ENCODE results near the gene DNAH7.
A peak's percentile ranks its signal among the peaks of the same experiment; 100 is the strongest.

DNAH7 gene

GRCh38 chr2:196067088-196067382, 1.6 kb downstream of the DNAH7 start:
- Histone ChIP-seq H3K4me2 (ENCODE audit: low read length) (no peak overlapping the region), H2AFZ (peak overlapping the region; percentile 65), H3K4me1 (peaks cover 6% of the 10 kb centered on the region), H3K4me3 (ENCODE audit: low read depth, low read length) (no peak overlapping the region), H3K27ac (no peak overlapping the region), H3K79me2 (no peaks in the 10 kb centered on the region), H3K27me3 (ENCODE audit: control insufficient read depth, insufficient read depth, low read length) (no peaks in the 10 kb centered on the region), H3K36me3 (ENCODE audit: control insufficient read depth, insufficient read depth, low read length) (no peaks in the 10 kb centered on the region), H3K9ac (no peak overlapping the region), H3K9me3 (ENCODE audit: control insufficient read depth, low read length) (no peaks in the 10 kb centered on the region)
- no peak for TF ChIP-seq CTCF (IDR thresholded peaks at IDR 0.05)

GRCh38 chr2:196066291-196067087, 2.1 kb downstream of the DNAH7 start:
- peak; percentile 57 for TF ChIP-seq CTCF (IDR thresholded peaks at IDR 0.05)
- no peaks in the 10 kb centered on the region for H3K27me3 ChIP-seq (ENCODE audit: control insufficient read depth, insufficient read depth, low read length)

GRCh38 chr2:196063773-196064172, 4.9 kb downstream of the DNAH7 start:
- H3K27ac ChIP-seq: no peak overlapping the region
- H3K36me3 ChIP-seq (ENCODE audit: control insufficient read depth, insufficient read depth, low read length): no peaks in the 10 kb centered on the region
- no peak for TF ChIP-seq CTCF (IDR thresholded peaks at IDR 0.05)
- no peak overlapping the region for H3K9ac ChIP-seq
- no peak overlapping the region for H2AFZ ChIP-seq
- no peak overlapping the region for H3K4me2 ChIP-seq (ENCODE audit: low read length)
- peaks cover 3% of the 10 kb centered on the region for H3K4me1 ChIP-seq
- H3K79me2 ChIP-seq: no peaks in the 10 kb centered on the region
- H3K27me3 ChIP-seq (ENCODE audit: control insufficient read depth, insufficient read depth, low read length): no peaks in the 10 kb centered on the region
- no peak overlapping the region for H3K4me3 ChIP-seq (ENCODE audit: low read depth, low read length)
- no peaks in the 10 kb centered on the region for H3K9me3 ChIP-seq (ENCODE audit: control insufficient read depth, low read length)

More at GRCh38 chr2:196066291-196067087, 2.1 kb downstream of the DNAH7 start:
- Histone ChIP-seq H3K4me1 (peaks cover 6% of the 10 kb centered on the region), H3K79me2 (no peaks in the 10 kb centered on the region), H3K4me3 (ENCODE audit: low read depth, low read length) (no peak overlapping the region), H3K9ac (no peak overlapping the region), H3K4me2 (ENCODE audit: low read length) (no peak overlapping the region), H3K36me3 (ENCODE audit: control insufficient read depth, insufficient read depth, low read length) (no peaks in the 10 kb centered on the region), H3K27ac (no peak overlapping the region), H2AFZ (peak overlapping the region; percentile 65), H3K9me3 (ENCODE audit: control insufficient read depth, low read length) (no peaks in the 10 kb centered on the region)

- no peak for TF ChIP-seq CTCF (IDR thresholded peaks at IDR 0.05)
- no peak overlapping the region for H2AFZ ChIP-seq
Measured at GRCh38 chr2:196059491-196059960, 9.1 kb downstream of the DNAH7 start.

GRCh38 chr2:196054631-196055030, 14.0 kb downstream of the DNAH7 start:
- Histone ChIP-seq H3K36me3 (ENCODE audit: control insufficient read depth, insufficient read depth, low read length) (no peaks in the 10 kb centered on the region), H3K9ac (no peak overlapping the region), H3K79me2 (no peaks in the 10 kb centered on the region), H3K27me3 (ENCODE audit: control insufficient read depth, insufficient read depth, low read length) (no peaks in the 10 kb centered on the region), H2AFZ (no peak overlapping the region), H3K4me3 (ENCODE audit: low read depth, low read length) (no peak overlapping the region), H3K4me1 (no peaks in the 10 kb centered on the region), H3K4me2 (ENCODE audit: low read length) (no peak overlapping the region), H3K9me3 (ENCODE audit: control insufficient read depth, low read length) (no peaks in the 10 kb centered on the region), H3K27ac (no peak overlapping the region)
- TF ChIP-seq CTCF (IDR thresholded peaks at IDR 0.05): no peak

More at GRCh38 chr2:196059491-196059960, 9.1 kb downstream of the DNAH7 start:
- Histone ChIP-seq H3K9ac (no peak overlapping the region), H3K4me3 (ENCODE audit: low read depth, low read length) (no peak overlapping the region), H3K9me3 (ENCODE audit: control insufficient read depth, low read length) (no peaks in the 10 kb centered on the region), H3K4me1 (no peaks in the 10 kb centered on the region), H3K27ac (no peak overlapping the region), H3K4me2 (ENCODE audit: low read length) (no peak overlapping the region), H3K36me3 (ENCODE audit: control insufficient read depth, insufficient read depth, low read length) (no peaks in the 10 kb centered on the region), H3K79me2 (no peaks in the 10 kb centered on the region), H3K27me3 (ENCODE audit: control insufficient read depth, insufficient read depth, low read length) (no peaks in the 10 kb centered on the region)

Data from parathyroid adenoma (tissue), 2 donors.